Uterus (tissue), 4 donors: ENCODE data around the gene ELP1. TPM values are rescaled to one million over a fixed set of nuclear protein-coding genes. Genes with fewer than 3 reads are reported as not detected.

Experiments used
- DNase-seq, 2 donors: peaks; one replicate each; pipeline ENCODE4 v3.0.0-alpha.2; 2019 to 2020
- H3K27ac ChIP-seq, 2 donors: fragments of 200-600 bp; sonication (generic); 1 replicate in 1 of 2; 2 replicates in 1 of 2; pipeline ENCODE4 v1.5.1; 2016 to 2018
- H3K27me3 ChIP-seq, 2 donors: fragments of 200-600 bp; sonication (generic); one replicate each; pipeline ENCODE4 v1.5.1; 2018 to 2019; ENCODE audit warnings: control low read depth in 1 of 2
- H3K36me3 ChIP-seq, 2 donors: fragments of 200-600 bp; sonication (generic); one replicate each; pipeline ENCODE4 v1.5.1; 2019; ENCODE audit warnings: control low read depth in 1 of 2
- H3K4me1 ChIP-seq, 2 donors: fragments of 200-600 bp; sonication (generic); one replicate each; pipeline ENCODE4 v1.5.1; 2018 to 2019; ENCODE audit warnings: control low read depth in 1 of 2
- H3K4me3 ChIP-seq, 2 donors: fragments of 200-600 bp; sonication (generic); 1 replicate in 1 of 2; 2 replicates in 1 of 2; pipeline ENCODE4 v1.5.1; 2018 to 2019; ENCODE audit warnings: mild to moderate bottlenecking in 1 of 2
- H3K9me3 ChIP-seq, 2 donors: fragments of 200-600 bp; sonication (generic); one replicate each; pipeline ENCODE4 v1.5.1; 2019; ENCODE audit warnings: control low read depth in 1 of 2
- CTCF ChIP-seq, 4 experiments: fragments of 200-600 bp in 2 of 4; fragments of 450-650 bp in 2 of 4; sonication (generic) in 2 of 4; IDR thresholded peaks; one replicate each; pipeline ENCODE4 v1.5.1; 2016 to 2019; ENCODE audit warnings: antibody characterized with exemption in 4 of 4, mild to moderate bottlenecking in 2 of 4, moderate library complexity in 1 of 4
- POLR2A ChIP-seq, 2 donors: fragments of 450-650 bp; IDR thresholded peaks; one replicate each; pipeline ENCODE4 v1.6.1; 2016; ENCODE audit warnings: antibody characterized with exemption in 2 of 2, mild to moderate bottlenecking in 1 of 2, moderate library complexity in 1 of 2
- intact Hi-C: fragments of 100-400 bp; cut with DNase I; formaldehyde crosslinking; loops from one replicate; pipeline ENCODE4 v1.15.1; 2023; ENCODE audit warnings: low total_unique reads
- total RNA-seq, 4 donors: library from RNA; depleted of rRNA in 3 of 4; stranded (reverse); fragments of >200 nt in 3 of 4; gene quantifications; one replicate each; pipeline versions ENCODE4 v1.1.0 to v1.2.4, GENCODE V29; 2014 to 2023
- donor health status: DM: yes; HTN: yes; CAD: no.

ELP1 gene
- total RNA-seq, 4 donors from 2014 or later = 5.0 to 71.2 (median 36.2) TPM

- Histone ChIP-seq H3K36me3 (no peaks in the 10 kb centered on the region), H3K4me1 (no peaks in the 10 kb centered on the region), H3K9me3 (no peaks in the 10 kb centered on the region), H3K27me3 (no peaks in the 10 kb centered on the region), H3K4me3 (no peak overlapping the region), H3K27ac (no peak overlapping the region)
- DNase-seq = no peak
- TF ChIP-seq POLR2A (IDR thresholded peaks at IDR 0.05) (no peak), CTCF (IDR thresholded peaks at IDR 0.05) (no peak)
- intact Hi-C loops = no loop called here
Observed at GRCh38 chr9:108951578-108951977, 17.7 kb upstream of the ELP1 start.

GRCh38 chr9:108950168-108950567 lies 16.2 kb upstream of the ELP1 start:
- Histone ChIP-seq H3K27me3 (no peaks in the 10 kb centered on the region), H3K4me1 (no peaks in the 10 kb centered on the region), H3K9me3 (no peaks in the 10 kb centered on the region), H3K4me3 (no peak overlapping the region), H3K36me3 (no peaks in the 10 kb centered on the region), H3K27ac (no peak overlapping the region)
- DNase-seq = no peak
- TF ChIP-seq POLR2A (IDR thresholded peaks at IDR 0.05) = no peak
- TF ChIP-seq CTCF (IDR thresholded peaks at IDR 0.05) = no peak
- intact Hi-C loops = no loop called here

GRCh38 chr9:108939975-108940374 lies 6.1 kb upstream of the ELP1 start:
- no peak for TF ChIP-seq CTCF (IDR thresholded peaks at IDR 0.05)
- TF ChIP-seq POLR2A (IDR thresholded peaks at IDR 0.05) = no peak
- no peak overlapping the region for H3K27ac ChIP-seq
- H3K4me3 ChIP-seq = no peak overlapping the region
- DNase-seq = no peak
- H3K36me3 ChIP-seq = no peaks in the 10 kb centered on the region
- intact Hi-C loops = no loop called here
- H3K4me1 ChIP-seq = no peaks in the 10 kb centered on the region
- H3K9me3 ChIP-seq = no peaks in the 10 kb centered on the region
- H3K27me3 ChIP-seq = no peaks in the 10 kb centered on the region

GRCh38 chr9:108937561-108938305 lies 3.8 kb upstream of the ELP1 start:
- no peak overlapping the region for H3K4me3 ChIP-seq
- H3K4me1 ChIP-seq = peaks cover 0 to 4% of the 10 kb centered on the region in 2 donors
- no peak for DNase-seq
- intact Hi-C loops = no loop called here
- no peak for TF ChIP-seq CTCF (IDR thresholded peaks at IDR 0.05)
- TF ChIP-seq POLR2A (IDR thresholded peaks at IDR 0.05) = no peak
- no peak overlapping the region for H3K27ac ChIP-seq
- H3K27me3 ChIP-seq = no peaks in the 10 kb centered on the region
- no peaks in the 10 kb centered on the region for H3K9me3 ChIP-seq
- H3K36me3 ChIP-seq = no peaks in the 10 kb centered on the region

- TF ChIP-seq CTCF (IDR thresholded peaks at IDR 0.05) = peak in 1 of 4 experiments; percentile 1
- peak in 1 of 2 donors; percentile 5 for TF ChIP-seq POLR2A (IDR thresholded peaks at IDR 0.05)
- no peaks in the 10 kb centered on the region for H3K9me3 ChIP-seq
- intact Hi-C loops = no loop called here
Observed at GRCh38 chr9:108934323-108934893, 484 bp upstream of the ELP1 start, which contains the start of gene ABITRAM. TSS of gene ABITRAM (plus strand) at chr9:108934400. CDS start at chr9:108934487, 87 bp downstream.

More at GRCh38 chr9:108934323-108934893, 484 bp upstream of the ELP1 start, which contains the start of gene ABITRAM:
- Histone ChIP-seq H3K27ac (peak within 1 kb of the TSS; percentile 89 to 90), H3K4me3 (peak within 1 kb of the TSS; percentile 87 to 96), H3K36me3 (no peaks in the 10 kb centered on the region), H3K4me1 (peaks cover 5% of the 10 kb centered on the region in 2 donors), H3K27me3 (no peaks in the 10 kb centered on the region)
- DNase-seq = peak; percentile 56 to 72
